HEK293 (cell line): ENCODE measurements around the gene PARK7.

Experiments
- HOXA7 ChIP-seq: sonication (generic); formaldehyde crosslinking; IDR thresholded peaks from 2 replicates; pipeline ENCODE4 v1.8.1; 2022; ENCODE audit warnings: missing genetic modification reagents, borderline replicate concordance
- OVOL3 ChIP-seq: fragments of 450-650 bp; formaldehyde crosslinking; IDR thresholded peaks from 2 replicates; pipeline ENCODE4 v1.5.1; 2016; ENCODE audit warnings: missing biosample characterization, missing genetic modification characterization
- SP2 ChIP-seq: fragments of 450-650 bp; formaldehyde crosslinking; IDR thresholded peaks from 2 replicates; pipeline ENCODE4 v1.5.1; 2016; ENCODE audit warnings: missing biosample characterization, missing genetic modification characterization
- YY1 ChIP-seq: fragments of 450-650 bp; formaldehyde crosslinking; IDR thresholded peaks from 2 replicates; pipeline ENCODE4 v1.5.1; 2018; ENCODE audit warnings: missing biosample characterization, missing genetic modification characterization
- ZEB2 ChIP-seq: fragments of 450-650 bp; formaldehyde crosslinking; IDR thresholded peaks from 2 replicates; pipeline ENCODE4 v1.5.1; 2016; ENCODE audit warnings: missing biosample characterization, missing genetic modification characterization
- ZNF112 ChIP-seq: fragments of 450-650 bp; formaldehyde crosslinking; IDR thresholded peaks from 2 replicates; pipeline ENCODE4 v1.5.0; 2017; ENCODE audit warnings: missing biosample characterization, missing genetic modification characterization
- ZNF121 ChIP-seq: fragments of 450-650 bp; formaldehyde crosslinking; IDR thresholded peaks from 2 replicates; pipeline ENCODE4 v1.5.1; 2016; ENCODE audit warnings: missing biosample characterization, missing genetic modification characterization
- ZNF2 ChIP-seq: fragments of 450-650 bp; formaldehyde crosslinking; IDR thresholded peaks from 2 replicates; pipeline ENCODE4 v1.5.1; 2016; ENCODE audit warnings: missing biosample characterization, missing genetic modification characterization
- ZNF529 ChIP-seq: fragments of 450-650 bp; formaldehyde crosslinking; IDR thresholded peaks from 2 replicates; pipeline ENCODE4 v1.5.1; 2017; ENCODE audit warnings: missing genetic modification characterization, missing biosample characterization; ENCODE audit not compliant: insufficient replicate concordance
- ZNF555 ChIP-seq: fragments of 450-650 bp; formaldehyde crosslinking; conservative IDR thresholded peaks from 2 replicates; pipeline ENCODE4 v1.5.1; 2017; ENCODE audit warnings: missing biosample characterization, mild to moderate bottlenecking, missing genetic modification characterization, inconsistent platforms
- ZNF621 ChIP-seq: fragments of 450-650 bp; formaldehyde crosslinking; IDR thresholded peaks from 2 replicates; pipeline ENCODE4 v1.5.1; 2017; ENCODE audit warnings: missing biosample characterization, missing genetic modification characterization
- ZNF623 ChIP-seq: fragments of 450-650 bp; formaldehyde crosslinking; IDR thresholded peaks from 2 replicates; pipeline ENCODE4 v1.5.1; 2016; ENCODE audit warnings: missing biosample characterization, missing genetic modification characterization
- ZNF654 ChIP-seq: fragments of 450-650 bp; formaldehyde crosslinking; IDR thresholded peaks from 2 replicates; pipeline ENCODE4 v1.5.1; 2016; ENCODE audit warnings: low read depth, missing biosample characterization, missing genetic modification characterization
- ZNF776 ChIP-seq: fragments of 450-650 bp; formaldehyde crosslinking; IDR thresholded peaks from 2 replicates; pipeline ENCODE4 v1.5.0; 2017; ENCODE audit warnings: missing biosample characterization, missing genetic modification characterization, borderline replicate concordance
- ZNF777 ChIP-seq: fragments of 450-650 bp; formaldehyde crosslinking; IDR thresholded peaks from 2 replicates; pipeline ENCODE4 v1.5.1; 2017; ENCODE audit warnings: missing biosample characterization, missing genetic modification characterization, borderline replicate concordance
- ZNF830 ChIP-seq: fragments of 450-650 bp; IDR thresholded peaks from 2 replicates; pipeline ENCODE4 v1.5.0; 2018; ENCODE audit warnings: missing biosample characterization, missing genetic modification characterization, low read depth, mild to moderate bottlenecking, moderate library complexity
- TF ChIP-seq, protein P1 (sequence below): fragments of 450-650 bp; formaldehyde crosslinking; IDR thresholded peaks from 2 replicates; pipeline ENCODE4 v1.5.1; 2016; ENCODE audit warnings: missing biosample characterization, missing genetic modification characterization, borderline replicate concordance
- TF ChIP-seq, protein P2 (sequence below): fragments of 450-650 bp; formaldehyde crosslinking; IDR thresholded peaks from 2 replicates; pipeline ENCODE4 v1.5.0; 2017; ENCODE audit warnings: missing biosample characterization, missing genetic modification characterization, borderline replicate concordance
- TF ChIP-seq, protein P3 (sequence below): fragments of 450-650 bp; formaldehyde crosslinking; IDR thresholded peaks from 2 replicates; pipeline ENCODE4 v1.5.1; 2017; ENCODE audit warnings: missing biosample characterization, missing genetic modification characterization
- TF ChIP-seq, protein P4 (sequence below): fragments of 450-650 bp; formaldehyde crosslinking; IDR thresholded peaks from 2 replicates; pipeline ENCODE4 v1.5.1; 2016; ENCODE audit warnings: missing biosample characterization, missing genetic modification characterization, low read depth
- TF ChIP-seq, protein P5 (sequence below): fragments of 450-650 bp; IDR thresholded peaks from 2 replicates; pipeline ENCODE4 v1.5.1; 2018; ENCODE audit warnings: missing biosample characterization, mild to moderate bottlenecking, missing genetic modification characterization
- TF ChIP-seq, protein P6 (sequence below): fragments of 450-650 bp; formaldehyde crosslinking; IDR thresholded peaks from 2 replicates; pipeline ENCODE4 v1.5.1; 2016; ENCODE audit warnings: missing biosample characterization, missing genetic modification characterization, borderline replicate concordance

The PARK7 gene

DNA sequence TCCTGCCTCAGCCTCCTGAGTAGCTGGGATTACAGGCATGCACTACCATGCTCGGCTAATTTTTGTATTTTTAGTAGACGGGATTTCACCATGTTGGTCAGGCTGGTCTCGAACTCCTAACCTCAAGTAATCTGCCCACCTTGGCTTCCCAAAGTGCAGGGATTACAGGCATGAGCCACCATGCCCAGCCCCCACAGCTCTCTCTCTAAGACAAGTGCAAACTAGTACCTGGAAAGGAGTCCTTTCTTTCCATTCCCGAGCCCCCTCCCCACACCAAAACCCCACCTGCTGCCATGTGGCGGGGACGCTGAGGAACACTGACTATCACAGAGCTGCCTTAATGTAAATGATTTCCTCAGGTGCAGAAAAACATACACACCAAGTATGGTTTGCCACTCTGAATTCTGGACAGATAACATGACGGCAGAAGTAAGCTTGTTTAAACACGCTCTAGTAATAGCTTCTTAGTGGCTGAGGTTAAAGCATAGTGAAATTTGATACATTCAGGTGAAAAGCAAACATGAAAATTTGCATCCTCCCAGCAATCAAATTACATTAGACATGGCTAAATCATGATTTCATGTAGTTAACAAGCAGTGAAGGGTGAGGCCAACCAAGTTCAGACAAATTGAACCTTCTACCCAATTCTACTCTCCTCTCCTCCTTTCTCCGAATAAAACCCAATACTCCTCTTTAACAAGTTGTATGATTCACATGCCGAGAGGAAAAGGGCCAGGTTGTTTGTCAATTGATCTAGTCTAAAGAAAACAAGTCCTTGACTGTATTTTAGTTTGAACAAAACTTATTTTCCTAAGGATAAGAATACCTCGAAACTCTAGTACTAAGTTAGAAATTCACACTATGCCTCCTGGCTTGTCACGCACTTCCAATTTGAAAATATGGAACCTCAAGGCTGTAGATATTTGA, 44.8 kb downstream of the PARK7 start (continued):
- TF ChIP-seq, protein P1, sequence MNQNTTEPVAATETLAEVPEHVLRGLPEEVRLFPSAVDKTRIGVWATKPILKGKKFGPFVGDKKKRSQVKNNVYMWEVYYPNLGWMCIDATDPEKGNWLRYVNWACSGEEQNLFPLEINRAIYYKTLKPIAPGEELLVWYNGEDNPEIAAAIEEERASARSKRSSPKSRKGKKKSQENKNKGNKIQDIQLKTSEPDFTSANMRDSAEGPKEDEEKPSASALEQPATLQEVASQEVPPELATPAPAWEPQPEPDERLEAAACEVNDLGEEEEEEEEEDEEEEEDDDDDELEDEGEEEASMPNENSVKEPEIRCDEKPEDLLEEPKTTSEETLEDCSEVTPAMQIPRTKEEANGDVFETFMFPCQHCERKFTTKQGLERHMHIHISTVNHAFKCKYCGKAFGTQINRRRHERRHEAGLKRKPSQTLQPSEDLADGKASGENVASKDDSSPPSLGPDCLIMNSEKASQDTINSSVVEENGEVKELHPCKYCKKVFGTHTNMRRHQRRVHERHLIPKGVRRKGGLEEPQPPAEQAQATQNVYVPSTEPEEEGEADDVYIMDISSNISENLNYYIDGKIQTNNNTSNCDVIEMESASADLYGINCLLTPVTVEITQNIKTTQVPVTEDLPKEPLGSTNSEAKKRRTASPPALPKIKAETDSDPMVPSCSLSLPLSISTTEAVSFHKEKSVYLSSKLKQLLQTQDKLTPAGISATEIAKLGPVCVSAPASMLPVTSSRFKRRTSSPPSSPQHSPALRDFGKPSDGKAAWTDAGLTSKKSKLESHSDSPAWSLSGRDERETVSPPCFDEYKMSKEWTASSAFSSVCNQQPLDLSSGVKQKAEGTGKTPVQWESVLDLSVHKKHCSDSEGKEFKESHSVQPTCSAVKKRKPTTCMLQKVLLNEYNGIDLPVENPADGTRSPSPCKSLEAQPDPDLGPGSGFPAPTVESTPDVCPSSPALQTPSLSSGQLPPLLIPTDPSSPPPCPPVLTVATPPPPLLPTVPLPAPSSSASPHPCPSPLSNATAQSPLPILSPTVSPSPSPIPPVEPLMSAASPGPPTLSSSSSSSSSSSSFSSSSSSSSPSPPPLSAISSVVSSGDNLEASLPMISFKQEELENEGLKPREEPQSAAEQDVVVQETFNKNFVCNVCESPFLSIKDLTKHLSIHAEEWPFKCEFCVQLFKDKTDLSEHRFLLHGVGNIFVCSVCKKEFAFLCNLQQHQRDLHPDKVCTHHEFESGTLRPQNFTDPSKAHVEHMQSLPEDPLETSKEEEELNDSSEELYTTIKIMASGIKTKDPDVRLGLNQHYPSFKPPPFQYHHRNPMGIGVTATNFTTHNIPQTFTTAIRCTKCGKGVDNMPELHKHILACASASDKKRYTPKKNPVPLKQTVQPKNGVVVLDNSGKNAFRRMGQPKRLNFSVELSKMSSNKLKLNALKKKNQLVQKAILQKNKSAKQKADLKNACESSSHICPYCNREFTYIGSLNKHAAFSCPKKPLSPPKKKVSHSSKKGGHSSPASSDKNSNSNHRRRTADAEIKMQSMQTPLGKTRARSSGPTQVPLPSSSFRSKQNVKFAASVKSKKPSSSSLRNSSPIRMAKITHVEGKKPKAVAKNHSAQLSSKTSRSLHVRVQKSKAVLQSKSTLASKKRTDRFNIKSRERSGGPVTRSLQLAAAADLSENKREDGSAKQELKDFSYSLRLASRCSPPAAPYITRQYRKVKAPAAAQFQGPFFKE (tag by site-specific recombination): no peak
- TF ChIP-seq ZEB2 (tag by site-specific recombination) (peak; percentile 84), ZNF555 (tag by site-specific recombination) (no peak), ZNF2 (tag by site-specific recombination) (0 out of 2 replicates have a peak, but pooled peaks have one; percentile 22), ZNF121 (tag by site-specific recombination) (no peak), ZNF654 (no peak), SP2 (tag by site-specific recombination) (no peak), ZNF621 (tag by site-specific recombination) (no peak), ZNF112 (tag by site-specific recombination) (no peak), HOXA7 (CRISPR knock-in tag) (no peak), YY1 (tag by site-specific recombination) (no peak), ZNF777 (tag by site-specific recombination) (no peak), ZNF623 (no peak), ZNF830 (tag by site-specific recombination) (no peak), ZNF529 (no peak), ZNF776 (tag by site-specific recombination) (no peak), OVOL3 (peak; percentile 31; the same call in 1 of the 2 replicates)
- TF ChIP-seq, protein P2, sequence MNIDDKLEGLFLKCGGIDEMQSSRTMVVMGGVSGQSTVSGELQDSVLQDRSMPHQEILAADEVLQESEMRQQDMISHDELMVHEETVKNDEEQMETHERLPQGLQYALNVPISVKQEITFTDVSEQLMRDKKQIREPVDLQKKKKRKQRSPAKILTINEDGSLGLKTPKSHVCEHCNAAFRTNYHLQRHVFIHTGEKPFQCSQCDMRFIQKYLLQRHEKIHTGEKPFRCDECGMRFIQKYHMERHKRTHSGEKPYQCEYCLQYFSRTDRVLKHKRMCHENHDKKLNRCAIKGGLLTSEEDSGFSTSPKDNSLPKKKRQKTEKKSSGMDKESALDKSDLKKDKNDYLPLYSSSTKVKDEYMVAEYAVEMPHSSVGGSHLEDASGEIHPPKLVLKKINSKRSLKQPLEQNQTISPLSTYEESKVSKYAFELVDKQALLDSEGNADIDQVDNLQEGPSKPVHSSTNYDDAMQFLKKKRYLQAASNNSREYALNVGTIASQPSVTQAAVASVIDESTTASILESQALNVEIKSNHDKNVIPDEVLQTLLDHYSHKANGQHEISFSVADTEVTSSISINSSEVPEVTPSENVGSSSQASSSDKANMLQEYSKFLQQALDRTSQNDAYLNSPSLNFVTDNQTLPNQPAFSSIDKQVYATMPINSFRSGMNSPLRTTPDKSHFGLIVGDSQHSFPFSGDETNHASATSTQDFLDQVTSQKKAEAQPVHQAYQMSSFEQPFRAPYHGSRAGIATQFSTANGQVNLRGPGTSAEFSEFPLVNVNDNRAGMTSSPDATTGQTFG: no peak
- TF ChIP-seq, protein P3, sequence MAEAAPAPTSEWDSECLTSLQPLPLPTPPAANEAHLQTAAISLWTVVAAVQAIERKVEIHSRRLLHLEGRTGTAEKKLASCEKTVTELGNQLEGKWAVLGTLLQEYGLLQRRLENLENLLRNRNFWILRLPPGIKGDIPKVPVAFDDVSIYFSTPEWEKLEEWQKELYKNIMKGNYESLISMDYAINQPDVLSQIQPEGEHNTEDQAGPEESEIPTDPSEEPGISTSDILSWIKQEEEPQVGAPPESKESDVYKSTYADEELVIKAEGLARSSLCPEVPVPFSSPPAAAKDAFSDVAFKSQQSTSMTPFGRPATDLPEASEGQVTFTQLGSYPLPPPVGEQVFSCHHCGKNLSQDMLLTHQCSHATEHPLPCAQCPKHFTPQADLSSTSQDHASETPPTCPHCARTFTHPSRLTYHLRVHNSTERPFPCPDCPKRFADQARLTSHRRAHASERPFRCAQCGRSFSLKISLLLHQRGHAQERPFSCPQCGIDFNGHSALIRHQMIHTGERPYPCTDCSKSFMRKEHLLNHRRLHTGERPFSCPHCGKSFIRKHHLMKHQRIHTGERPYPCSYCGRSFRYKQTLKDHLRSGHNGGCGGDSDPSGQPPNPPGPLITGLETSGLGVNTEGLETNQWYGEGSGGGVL (tag by site-specific recombination): no peak
- TF ChIP-seq, protein P4, sequence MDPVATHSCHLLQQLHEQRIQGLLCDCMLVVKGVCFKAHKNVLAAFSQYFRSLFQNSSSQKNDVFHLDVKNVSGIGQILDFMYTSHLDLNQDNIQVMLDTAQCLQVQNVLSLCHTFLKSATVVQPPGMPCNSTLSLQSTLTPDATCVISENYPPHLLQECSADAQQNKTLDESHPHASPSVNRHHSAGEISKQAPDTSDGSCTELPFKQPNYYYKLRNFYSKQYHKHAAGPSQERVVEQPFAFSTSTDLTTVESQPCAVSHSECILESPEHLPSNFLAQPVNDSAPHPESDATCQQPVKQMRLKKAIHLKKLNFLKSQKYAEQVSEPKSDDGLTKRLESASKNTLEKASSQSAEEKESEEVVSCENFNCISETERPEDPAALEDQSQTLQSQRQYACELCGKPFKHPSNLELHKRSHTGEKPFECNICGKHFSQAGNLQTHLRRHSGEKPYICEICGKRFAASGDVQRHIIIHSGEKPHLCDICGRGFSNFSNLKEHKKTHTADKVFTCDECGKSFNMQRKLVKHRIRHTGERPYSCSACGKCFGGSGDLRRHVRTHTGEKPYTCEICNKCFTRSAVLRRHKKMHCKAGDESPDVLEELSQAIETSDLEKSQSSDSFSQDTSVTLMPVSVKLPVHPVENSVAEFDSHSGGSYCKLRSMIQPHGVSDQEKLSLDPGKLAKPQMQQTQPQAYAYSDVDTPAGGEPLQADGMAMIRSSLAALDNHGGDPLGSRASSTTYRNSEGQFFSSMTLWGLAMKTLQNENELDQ (tag by site-specific recombination): no peak
- TF ChIP-seq, protein P5, sequence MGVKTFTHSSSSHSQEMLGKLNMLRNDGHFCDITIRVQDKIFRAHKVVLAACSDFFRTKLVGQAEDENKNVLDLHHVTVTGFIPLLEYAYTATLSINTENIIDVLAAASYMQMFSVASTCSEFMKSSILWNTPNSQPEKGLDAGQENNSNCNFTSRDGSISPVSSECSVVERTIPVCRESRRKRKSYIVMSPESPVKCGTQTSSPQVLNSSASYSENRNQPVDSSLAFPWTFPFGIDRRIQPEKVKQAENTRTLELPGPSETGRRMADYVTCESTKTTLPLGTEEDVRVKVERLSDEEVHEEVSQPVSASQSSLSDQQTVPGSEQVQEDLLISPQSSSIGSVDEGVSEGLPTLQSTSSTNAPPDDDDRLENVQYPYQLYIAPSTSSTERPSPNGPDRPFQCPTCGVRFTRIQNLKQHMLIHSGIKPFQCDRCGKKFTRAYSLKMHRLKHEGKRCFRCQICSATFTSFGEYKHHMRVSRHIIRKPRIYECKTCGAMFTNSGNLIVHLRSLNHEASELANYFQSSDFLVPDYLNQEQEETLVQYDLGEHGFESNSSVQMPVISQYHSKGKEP: peak; percentile 54; the same call in 1 of the 2 replicates
- TF ChIP-seq, protein P6, sequence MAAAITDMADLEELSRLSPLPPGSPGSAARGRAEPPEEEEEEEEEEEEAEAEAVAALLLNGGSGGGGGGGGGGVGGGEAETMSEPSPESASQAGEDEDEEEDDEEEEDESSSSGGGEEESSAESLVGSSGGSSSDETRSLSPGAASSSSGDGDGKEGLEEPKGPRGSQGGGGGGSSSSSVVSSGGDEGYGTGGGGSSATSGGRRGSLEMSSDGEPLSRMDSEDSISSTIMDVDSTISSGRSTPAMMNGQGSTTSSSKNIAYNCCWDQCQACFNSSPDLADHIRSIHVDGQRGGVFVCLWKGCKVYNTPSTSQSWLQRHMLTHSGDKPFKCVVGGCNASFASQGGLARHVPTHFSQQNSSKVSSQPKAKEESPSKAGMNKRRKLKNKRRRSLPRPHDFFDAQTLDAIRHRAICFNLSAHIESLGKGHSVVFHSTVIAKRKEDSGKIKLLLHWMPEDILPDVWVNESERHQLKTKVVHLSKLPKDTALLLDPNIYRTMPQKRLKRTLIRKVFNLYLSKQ (tag by site-specific recombination): no peak
